ENCODE measurements around the gene PIAS2.
A peak's percentile ranks its signal among the peaks of the same experiment; 100 is the strongest.
"Not testable (repeated sequence)": the region's sequence is repeated elsewhere in the genome, so short reads cannot be mapped to it uniquely, and the experiment has no call there.

PIAS2 gene

GRCh38 chr18:46877329-46877987 is 39.8 kb downstream of the PIAS2 start:
- ATAC-seq (ENCODE audit: low read depth) (no peak), DNase-seq (ENCODE audit: low spot score in 2 of 2) (no peak)
- Mint-ChIP-seq H3K27me3 (no peaks in the 10 kb centered on the region), H3K9me3 (peaks cover 8% of the 10 kb centered on the region), H3K27ac (peak overlapping the region; percentile 52), H3K4me3 (peak overlapping the region; percentile 4), H3K36me3 (peaks cover 36% of the 10 kb centered on the region), H3K4me1 (peaks cover 16% of the 10 kb centered on the region)

DNA sequence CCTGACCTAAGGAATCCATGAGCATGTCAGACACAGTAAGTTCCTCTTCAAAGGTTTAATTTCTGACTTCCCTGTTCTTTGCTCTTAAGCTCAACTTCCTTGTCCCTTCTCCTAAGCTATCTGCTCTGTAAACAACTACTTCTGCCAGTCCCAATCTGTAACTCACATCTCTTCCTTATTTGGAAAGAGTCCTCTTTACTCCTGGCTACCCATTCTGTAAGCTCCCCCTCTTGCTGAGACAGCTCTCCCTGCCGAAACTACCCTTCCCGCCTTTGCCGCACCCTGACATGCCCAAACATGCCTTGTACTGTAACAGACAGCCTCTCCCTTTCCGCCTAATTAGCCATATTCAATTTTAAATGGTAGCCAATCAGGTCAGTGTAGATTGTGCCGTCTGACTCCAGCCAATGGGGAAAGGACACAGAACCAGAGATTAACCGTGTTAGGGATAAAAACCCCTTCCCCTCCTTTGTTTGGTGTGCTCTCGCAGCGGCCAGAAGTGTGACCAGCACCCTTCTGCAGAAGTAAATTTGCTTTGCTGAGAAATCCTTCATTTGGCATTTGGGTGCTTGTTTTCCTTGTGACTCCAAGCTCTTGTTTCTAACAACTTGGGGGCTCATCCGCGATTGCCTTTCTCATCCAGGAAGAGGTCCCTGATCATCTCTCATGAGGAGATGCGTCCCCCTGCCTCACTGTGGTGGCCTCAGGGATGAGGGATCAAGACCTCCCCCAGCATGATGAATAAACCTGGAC is 49.0 kb downstream of the PIAS2 start:
- ATAC-seq (ENCODE audit: low read depth) (no peak), DNase-seq (ENCODE audit: low spot score in 2 of 2) (no peak)
- H3K4me3 Mint-ChIP-seq = no peak overlapping the region
- H3K27me3 Mint-ChIP-seq = no peaks in the 10 kb centered on the region
- H3K36me3 Mint-ChIP-seq = peaks cover 38% of the 10 kb centered on the region
- peaks cover 12% of the 10 kb centered on the region for H3K4me1 Mint-ChIP-seq
- H3K9me3 Mint-ChIP-seq = peaks cover 18% of the 10 kb centered on the region
- no peak overlapping the region for H3K27ac Mint-ChIP-seq

DNA sequence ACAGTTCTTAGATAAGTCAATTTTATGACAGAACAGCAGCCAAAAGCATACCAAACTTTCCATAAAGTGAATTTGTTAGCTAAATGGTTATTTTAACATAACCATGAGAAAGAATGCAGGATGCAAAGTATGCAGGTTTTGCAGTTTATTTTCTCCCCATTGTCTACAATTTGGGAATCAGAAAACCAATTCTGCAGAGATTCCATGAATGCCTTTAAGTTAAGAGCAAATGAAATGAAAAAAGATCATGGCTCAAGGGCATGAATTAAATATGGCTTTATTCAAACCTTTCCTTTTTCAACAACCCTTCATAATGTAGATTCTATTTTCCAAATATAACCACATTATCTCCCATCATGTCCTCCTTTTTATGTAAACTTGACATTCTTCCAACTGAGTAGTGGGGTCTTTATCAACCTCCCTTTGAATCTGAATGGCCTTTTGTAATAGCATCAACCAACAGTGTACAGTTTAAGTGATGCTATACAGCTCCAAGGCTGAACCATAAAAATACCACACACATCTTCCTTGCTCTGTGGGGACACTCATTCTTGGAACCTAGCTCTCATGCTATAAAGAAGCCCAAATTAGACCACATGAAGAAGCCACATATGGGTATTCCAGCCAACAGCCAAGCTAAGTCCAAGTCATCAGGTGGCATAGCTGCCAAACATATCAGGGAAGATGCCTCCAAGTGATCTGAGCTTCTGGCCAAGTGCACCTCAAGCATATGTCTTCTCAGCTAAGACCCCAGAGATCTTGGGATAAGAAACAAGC is 49.8 kb downstream of the PIAS2 start:
- Mint-ChIP-seq H3K36me3 (peaks cover 37% of the 10 kb centered on the region), H3K27ac (no peak overlapping the region), H3K4me1 (peaks cover 12% of the 10 kb centered on the region), H3K4me3 (no peak overlapping the region), H3K9me3 (peaks cover 18% of the 10 kb centered on the region), H3K27me3 (no peaks in the 10 kb centered on the region)
- DNase-seq (ENCODE audit: low spot score in 2 of 2) (no peak), ATAC-seq (ENCODE audit: low read depth) (no peak)

GRCh38 chr18:46866523-46866922 is 50.8 kb downstream of the PIAS2 start:
- H3K9me3 Mint-ChIP-seq = peaks cover 18% of the 10 kb centered on the region
- H3K27me3 Mint-ChIP-seq = no peaks in the 10 kb centered on the region
- H3K4me1 Mint-ChIP-seq = peaks cover 12% of the 10 kb centered on the region
- peaks cover 39% of the 10 kb centered on the region for H3K36me3 Mint-ChIP-seq
- H3K27ac Mint-ChIP-seq = no peak overlapping the region
- DNase-seq (ENCODE audit: low spot score in 2 of 2) = no peak
- H3K4me3 Mint-ChIP-seq = no peak overlapping the region
- no peak for ATAC-seq (ENCODE audit: low read depth)

DNA sequence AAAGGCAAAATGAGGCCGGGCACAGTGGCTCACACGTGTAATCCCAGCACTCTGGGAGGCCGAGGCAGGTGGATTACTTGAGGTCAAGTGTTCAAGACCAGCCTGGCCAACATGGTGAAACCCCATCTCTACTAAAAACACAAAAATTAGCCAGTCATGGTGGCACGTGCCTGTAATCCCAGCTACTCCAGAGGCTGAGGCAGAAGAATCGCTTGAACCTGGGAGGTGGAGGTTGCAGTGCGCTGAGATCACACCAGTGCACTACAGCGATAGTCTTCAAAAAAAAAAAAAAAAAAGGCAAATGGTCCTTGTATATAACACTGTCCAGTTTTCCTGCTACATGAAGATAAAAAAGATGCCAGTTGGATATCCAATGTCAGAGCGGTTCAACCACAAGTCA is 52.1 kb downstream of the PIAS2 start:
- DNase-seq (ENCODE audit: low spot score in 2 of 2) = not testable (repeated sequence)

GRCh38 chr18:46859855-46860254 is 57.5 kb downstream of the PIAS2 start:
- H3K36me3 Mint-ChIP-seq = peaks cover 36% of the 10 kb centered on the region
- no peak for DNase-seq (ENCODE audit: low spot score in 2 of 2)
- H3K27me3 Mint-ChIP-seq = no peaks in the 10 kb centered on the region
- H3K27ac Mint-ChIP-seq = no peak overlapping the region
- H3K4me3 Mint-ChIP-seq = no peak overlapping the region
- peaks cover 13% of the 10 kb centered on the region for H3K4me1 Mint-ChIP-seq
- no peak for ATAC-seq (ENCODE audit: low read depth)
- no peaks in the 10 kb centered on the region for H3K9me3 Mint-ChIP-seq

More for the DNA sequence above, 52.1 kb downstream of the PIAS2 start:
- Mint-ChIP-seq H3K36me3 (peaks cover 42% of the 10 kb centered on the region), H3K4me1 (peaks cover 15% of the 10 kb centered on the region), H3K9me3 (peaks cover 16% of the 10 kb centered on the region)
- H3K4me3 Mint-ChIP-seq; H3K27ac Mint-ChIP-seq; ATAC-seq (ENCODE audit: low read depth); H3K27me3 Mint-ChIP-seq: not testable (repeated sequence)

GRCh38 chr18:46858290-46858689 is 59.0 kb downstream of the PIAS2 start:
- no peak for ATAC-seq (ENCODE audit: low read depth)
- peaks cover 13% of the 10 kb centered on the region for H3K4me1 Mint-ChIP-seq
- DNase-seq (ENCODE audit: low spot score in 2 of 2) = no peak
- H3K27me3 Mint-ChIP-seq = no peaks in the 10 kb centered on the region
- H3K4me3 Mint-ChIP-seq = no peak overlapping the region
- peaks cover 44% of the 10 kb centered on the region for H3K36me3 Mint-ChIP-seq
- no peak overlapping the region for H3K27ac Mint-ChIP-seq
- no peaks in the 10 kb centered on the region for H3K9me3 Mint-ChIP-seq

- DNase-seq (ENCODE audit: low spot score in 2 of 2) = no peak
- Mint-ChIP-seq H3K4me1 (peaks cover 13% of the 10 kb centered on the region), H3K27me3 (no peaks in the 10 kb centered on the region), H3K4me3 (no peak overlapping the region), H3K9me3 (no peaks in the 10 kb centered on the region), H3K27ac (no peak overlapping the region), H3K36me3 (peaks cover 51% of the 10 kb centered on the region)
- ATAC-seq (ENCODE audit: low read depth) = no peak
These were observed 60.3 kb downstream of the PIAS2 start for GRCh38 chr18:46856973-46857372.

DNA sequence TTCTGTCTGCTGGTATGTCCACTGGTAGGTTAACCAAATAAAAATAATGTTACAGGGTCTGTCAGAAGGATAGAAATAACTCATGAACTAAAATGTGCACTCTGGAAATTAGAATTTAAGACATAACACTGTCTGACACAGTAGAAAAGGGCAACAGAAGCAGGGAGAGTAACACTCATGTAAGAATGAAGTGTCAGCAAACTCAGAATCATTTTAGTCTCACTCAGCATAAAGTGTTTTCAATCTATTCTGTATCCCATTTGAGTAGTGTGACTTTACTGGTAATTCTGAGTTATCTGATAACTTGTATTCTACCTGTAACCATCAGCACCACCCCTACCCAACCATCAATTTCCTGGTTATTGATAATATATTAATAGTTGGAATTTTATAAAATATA is 68.3 kb downstream of the PIAS2 start:
- H3K9me3 Mint-ChIP-seq = no peaks in the 10 kb centered on the region
- H3K27ac Mint-ChIP-seq = no peak overlapping the region
- ATAC-seq (ENCODE audit: low read depth) (no peak), DNase-seq (ENCODE audit: low spot score in 2 of 2) (no peak)
- no peaks in the 10 kb centered on the region for H3K4me1 Mint-ChIP-seq
- no peak overlapping the region for H3K4me3 Mint-ChIP-seq
- no peaks in the 10 kb centered on the region for H3K27me3 Mint-ChIP-seq
- peaks cover 22% of the 10 kb centered on the region for H3K36me3 Mint-ChIP-seq

DNA sequence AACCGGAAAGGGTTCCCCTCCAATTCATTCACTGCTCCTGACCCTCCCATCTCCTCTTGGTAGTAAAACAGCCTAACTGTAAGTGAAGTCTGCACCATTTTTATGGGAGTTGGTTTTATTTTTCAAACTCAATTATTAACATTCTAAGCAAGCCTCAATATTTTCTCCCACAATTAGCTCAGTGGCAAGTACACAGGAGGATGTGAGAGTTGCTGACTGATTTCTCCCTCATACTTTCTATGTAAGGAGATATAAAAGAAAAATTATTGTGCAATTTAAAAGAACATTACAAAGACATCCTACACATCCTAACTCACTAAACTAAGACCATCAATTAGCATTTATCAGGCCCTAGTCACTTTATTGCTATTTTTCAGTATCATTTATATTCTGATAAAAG is 73.9 kb downstream of the PIAS2 start:
- no peaks in the 10 kb centered on the region for H3K9me3 Mint-ChIP-seq
- no peaks in the 10 kb centered on the region for H3K4me1 Mint-ChIP-seq
- no peaks in the 10 kb centered on the region for H3K27me3 Mint-ChIP-seq
- no peak overlapping the region for H3K27ac Mint-ChIP-seq
- peaks cover 19% of the 10 kb centered on the region for H3K36me3 Mint-ChIP-seq
- H3K4me3 Mint-ChIP-seq = no peak overlapping the region
- ATAC-seq (ENCODE audit: low read depth) (no peak), DNase-seq (ENCODE audit: low spot score in 2 of 2) (no peak)

- H3K27ac Mint-ChIP-seq = no peak overlapping the region
- H3K4me1 Mint-ChIP-seq = no peaks in the 10 kb centered on the region
- H3K4me3 Mint-ChIP-seq = no peak overlapping the region
- ATAC-seq (ENCODE audit: low read depth) (no peak), DNase-seq (ENCODE audit: low spot score in 2 of 2) (no peak)
- peaks cover 21% of the 10 kb centered on the region for H3K36me3 Mint-ChIP-seq
- H3K9me3 Mint-ChIP-seq = no peaks in the 10 kb centered on the region
- H3K27me3 Mint-ChIP-seq = no peaks in the 10 kb centered on the region
These were observed 74.7 kb downstream of the PIAS2 start for GRCh38 chr18:46842583-46842982.

- peaks cover 30% of the 10 kb centered on the region for H3K36me3 Mint-ChIP-seq
- no peak overlapping the region for H3K27ac Mint-ChIP-seq
- DNase-seq (ENCODE audit: low spot score in 2 of 2) (no peak), ATAC-seq (ENCODE audit: low read depth) (no peak)
- no peak overlapping the region for H3K4me3 Mint-ChIP-seq
- H3K27me3 Mint-ChIP-seq = no peaks in the 10 kb centered on the region
- no peaks in the 10 kb centered on the region for H3K9me3 Mint-ChIP-seq
- H3K4me1 Mint-ChIP-seq = no peaks in the 10 kb centered on the region
These were observed 83.4 kb downstream of the PIAS2 start for GRCh38 chr18:46833899-46834298.

- Mint-ChIP-seq H3K4me3 (no peak overlapping the region), H3K4me1 (no peaks in the 10 kb centered on the region), H3K9me3 (no peaks in the 10 kb centered on the region), H3K27me3 (no peaks in the 10 kb centered on the region), H3K36me3 (peaks cover 32% of the 10 kb centered on the region), H3K27ac (no peak overlapping the region)
- ATAC-seq (ENCODE audit: low read depth) = no peak
- no peak for DNase-seq (ENCODE audit: low spot score in 2 of 2)
These were observed 84.5 kb downstream of the PIAS2 start for GRCh38 chr18:46832849-46833248.

DNA sequence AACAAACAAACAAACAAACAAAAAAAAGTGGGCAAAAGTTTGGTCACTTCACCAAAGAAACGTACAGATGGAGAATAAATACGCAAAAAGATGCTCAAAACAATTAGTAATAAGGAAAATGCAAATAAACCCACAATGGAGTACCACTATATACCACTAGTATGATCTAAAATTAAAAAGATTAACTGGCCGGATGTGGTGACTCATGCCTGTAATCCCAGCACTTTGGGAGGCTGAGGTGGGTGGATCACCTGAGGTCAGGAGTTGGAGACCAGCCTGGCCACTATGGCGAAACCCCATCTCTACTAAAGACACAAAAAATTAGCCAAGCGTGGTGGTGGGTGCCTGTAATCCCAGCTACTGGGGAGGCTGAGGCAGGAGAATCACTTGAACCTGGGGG is 84.9 kb downstream of the PIAS2 start:
- H3K9me3 Mint-ChIP-seq; H3K27me3 Mint-ChIP-seq; H3K4me3 Mint-ChIP-seq; H3K27ac Mint-ChIP-seq; ATAC-seq (ENCODE audit: low read depth); DNase-seq (ENCODE audit: low spot score in 2 of 2); H3K4me1 Mint-ChIP-seq: not testable (repeated sequence)
- peaks cover 34% of the 10 kb centered on the region for H3K36me3 Mint-ChIP-seq

All from memory B cell (primary cell).